ENCODE measurements around the gene ABCC11.

Gene ABCC11

DNA sequence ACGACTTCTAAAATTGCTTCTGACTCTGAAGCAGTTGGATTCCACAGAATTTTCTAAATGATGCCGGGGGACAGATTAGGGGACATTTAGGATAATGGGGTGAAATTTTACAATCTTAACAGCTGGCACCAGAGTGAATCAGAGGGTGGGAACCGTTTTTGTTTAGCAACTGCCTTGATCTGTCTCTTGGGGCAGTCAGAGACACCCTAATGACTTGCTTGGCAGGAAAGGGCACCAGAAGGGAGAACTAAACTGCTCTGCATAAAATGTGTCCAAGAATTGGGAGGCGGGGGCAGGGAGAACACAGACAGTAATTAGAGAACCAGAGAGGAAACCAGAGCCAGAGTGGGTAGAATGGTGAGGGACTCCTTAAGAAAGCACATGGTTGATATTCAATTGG lies 85.4 kb downstream of the ABCC11 start:
- Histone ChIP-seq H3K36me3 (ENCODE audit: insufficient read depth, low read length) (no peaks in the 10 kb centered on the region), H3K4me2 (ENCODE audit: insufficient read depth, low read length) (no peak overlapping the region), H3K27ac (ENCODE audit: low read length) (no peak overlapping the region), H3K9me3 (ENCODE audit: insufficient read depth, low read length, severe bottlenecking) (no peaks in the 10 kb centered on the region), H3K4me1 (ENCODE audit: insufficient read depth, low read length) (peaks cover 4% of the 10 kb centered on the region; the same call in 1 of the 2 replicates), H4K20me1 (ENCODE audit: insufficient read depth, low read length) (no peaks in the 10 kb centered on the region), H3K27me3 (ENCODE audit: insufficient read depth, low read length, poor library complexity) (peaks cover 3% of the 10 kb centered on the region), H3K9ac (ENCODE audit: low read depth, low read length) (no peak overlapping the region), H3K4me3 (ENCODE audit: low read depth in 1 of 2, low read length in 2 of 2) (no peak overlapping the region), H3K79me2 (ENCODE audit: insufficient read depth, low read length) (no peaks in the 10 kb centered on the region), H2AFZ (ENCODE audit: low read depth, low read length) (no peak overlapping the region)
- DNase-seq (no peak), ATAC-seq (ENCODE audit: insufficient read depth, low read depth) (no peak)
- TF ChIP-seq EZH2 (IDR thresholded peaks at IDR 0.05; ENCODE audit: borderline replicate concordance, low read depth, low read length, severe bottlenecking) = no peak
- TF ChIP-seq, protein P1, sequence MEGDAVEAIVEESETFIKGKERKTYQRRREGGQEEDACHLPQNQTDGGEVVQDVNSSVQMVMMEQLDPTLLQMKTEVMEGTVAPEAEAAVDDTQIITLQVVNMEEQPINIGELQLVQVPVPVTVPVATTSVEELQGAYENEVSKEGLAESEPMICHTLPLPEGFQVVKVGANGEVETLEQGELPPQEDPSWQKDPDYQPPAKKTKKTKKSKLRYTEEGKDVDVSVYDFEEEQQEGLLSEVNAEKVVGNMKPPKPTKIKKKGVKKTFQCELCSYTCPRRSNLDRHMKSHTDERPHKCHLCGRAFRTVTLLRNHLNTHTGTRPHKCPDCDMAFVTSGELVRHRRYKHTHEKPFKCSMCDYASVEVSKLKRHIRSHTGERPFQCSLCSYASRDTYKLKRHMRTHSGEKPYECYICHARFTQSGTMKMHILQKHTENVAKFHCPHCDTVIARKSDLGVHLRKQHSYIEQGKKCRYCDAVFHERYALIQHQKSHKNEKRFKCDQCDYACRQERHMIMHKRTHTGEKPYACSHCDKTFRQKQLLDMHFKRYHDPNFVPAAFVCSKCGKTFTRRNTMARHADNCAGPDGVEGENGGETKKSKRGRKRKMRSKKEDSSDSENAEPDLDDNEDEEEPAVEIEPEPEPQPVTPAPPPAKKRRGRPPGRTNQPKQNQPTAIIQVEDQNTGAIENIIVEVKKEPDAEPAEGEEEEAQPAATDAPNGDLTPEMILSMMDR (IDR thresholded peaks at IDR 0.05; ENCODE audit: borderline replicate concordance, extremely low read depth, low read length, poor library complexity, severe bottlenecking) = no peak

DNA sequence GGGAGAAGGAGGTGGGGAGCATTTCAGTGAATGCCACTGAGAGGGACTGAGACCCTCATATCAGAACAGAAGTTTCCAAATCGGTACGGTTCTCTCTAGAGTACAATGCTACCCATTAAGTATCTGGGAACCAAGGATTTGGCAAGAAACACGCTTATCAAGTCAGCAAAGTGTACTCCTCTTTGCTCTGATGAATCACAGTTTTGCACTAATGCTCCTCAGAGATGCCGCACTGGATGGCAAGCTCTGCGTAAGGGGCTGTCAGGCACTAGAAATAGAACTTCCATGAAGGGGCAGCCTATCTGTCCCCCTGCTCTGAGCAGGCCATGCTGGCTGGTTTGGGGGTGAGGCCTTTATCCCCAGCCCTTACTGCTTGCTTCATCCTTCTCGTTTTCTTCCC lies 86.8 kb downstream of the ABCC11 start:
- no peak overlapping the region for H3K9ac ChIP-seq (ENCODE audit: low read depth, low read length)

DNA sequence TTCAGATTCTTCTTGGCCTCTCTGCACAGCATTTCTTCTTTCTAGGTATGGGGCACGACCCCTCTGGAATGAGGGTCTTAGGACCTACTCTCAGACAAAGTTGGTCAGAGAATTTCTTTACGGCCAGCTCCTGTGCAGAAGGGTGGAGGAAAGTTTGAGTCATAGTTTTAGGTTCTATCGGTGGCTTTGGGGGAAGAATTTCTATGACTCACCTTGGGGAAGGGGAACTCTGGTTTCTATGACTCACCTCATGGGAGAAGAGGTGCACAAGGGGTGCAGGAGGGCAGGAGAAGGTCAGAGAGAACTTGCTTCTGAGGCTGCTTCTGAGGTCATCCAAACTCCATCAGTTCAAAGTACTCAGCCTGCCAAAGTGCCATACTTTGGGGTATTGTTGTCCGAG lies 89.0 kb downstream of the ABCC11 start:
- Histone ChIP-seq H3K4me3 (ENCODE audit: low read depth in 1 of 2, low read length in 2 of 2) (no peak overlapping the region), H3K9ac (ENCODE audit: low read depth, low read length) (no peak overlapping the region), H3K4me2 (ENCODE audit: insufficient read depth, low read length) (no peak overlapping the region), H3K4me1 (ENCODE audit: insufficient read depth, low read length) (peaks cover 3% of the 10 kb centered on the region), H3K27ac (ENCODE audit: low read length) (no peak overlapping the region), H3K9me3 (ENCODE audit: insufficient read depth, low read length, severe bottlenecking) (no peaks in the 10 kb centered on the region), H2AFZ (ENCODE audit: low read depth, low read length) (no peak overlapping the region), H3K36me3 (ENCODE audit: insufficient read depth, low read length) (no peaks in the 10 kb centered on the region), H4K20me1 (ENCODE audit: insufficient read depth, low read length) (no peaks in the 10 kb centered on the region), H3K27me3 (ENCODE audit: insufficient read depth, low read length, poor library complexity) (peaks cover 8% of the 10 kb centered on the region), H3K79me2 (ENCODE audit: insufficient read depth, low read length) (no peaks in the 10 kb centered on the region)
- DNase-seq (no peak), ATAC-seq (ENCODE audit: insufficient read depth, low read depth) (no peak)
- TF ChIP-seq, protein P1 (IDR thresholded peaks at IDR 0.05; ENCODE audit: borderline replicate concordance, extremely low read depth, low read length, poor library complexity, severe bottlenecking) = no peak
- TF ChIP-seq EZH2 (IDR thresholded peaks at IDR 0.05; ENCODE audit: borderline replicate concordance, low read depth, low read length, severe bottlenecking) = no peak

More for the DNA sequence above, 86.8 kb downstream of the ABCC11 start:
- H3K27ac ChIP-seq (ENCODE audit: low read length) = no peak overlapping the region
- H2AFZ ChIP-seq (ENCODE audit: low read depth, low read length) = no peak overlapping the region
- H3K79me2 ChIP-seq (ENCODE audit: insufficient read depth, low read length) = no peaks in the 10 kb centered on the region
- no peak overlapping the region for H3K4me2 ChIP-seq (ENCODE audit: insufficient read depth, low read length)
- peaks cover 8% of the 10 kb centered on the region for H3K27me3 ChIP-seq (ENCODE audit: insufficient read depth, low read length, poor library complexity)
- no peaks in the 10 kb centered on the region for H3K36me3 ChIP-seq (ENCODE audit: insufficient read depth, low read length)
- TF ChIP-seq, protein P1 (IDR thresholded peaks at IDR 0.05; ENCODE audit: borderline replicate concordance, extremely low read depth, low read length, poor library complexity, severe bottlenecking) = no peak
- TF ChIP-seq EZH2 (IDR thresholded peaks at IDR 0.05; ENCODE audit: borderline replicate concordance, low read depth, low read length, severe bottlenecking) = no peak
- H3K4me3 ChIP-seq (ENCODE audit: low read depth in 1 of 2, low read length in 2 of 2) = no peak overlapping the region
- H3K4me1 ChIP-seq (ENCODE audit: insufficient read depth, low read length) = peaks cover 8% of the 10 kb centered on the region
- no peak for ATAC-seq (ENCODE audit: insufficient read depth, low read depth)
- no peaks in the 10 kb centered on the region for H3K9me3 ChIP-seq (ENCODE audit: insufficient read depth, low read length, severe bottlenecking)
- no peaks in the 10 kb centered on the region for H4K20me1 ChIP-seq (ENCODE audit: insufficient read depth, low read length)
- no peak for DNase-seq

DNA sequence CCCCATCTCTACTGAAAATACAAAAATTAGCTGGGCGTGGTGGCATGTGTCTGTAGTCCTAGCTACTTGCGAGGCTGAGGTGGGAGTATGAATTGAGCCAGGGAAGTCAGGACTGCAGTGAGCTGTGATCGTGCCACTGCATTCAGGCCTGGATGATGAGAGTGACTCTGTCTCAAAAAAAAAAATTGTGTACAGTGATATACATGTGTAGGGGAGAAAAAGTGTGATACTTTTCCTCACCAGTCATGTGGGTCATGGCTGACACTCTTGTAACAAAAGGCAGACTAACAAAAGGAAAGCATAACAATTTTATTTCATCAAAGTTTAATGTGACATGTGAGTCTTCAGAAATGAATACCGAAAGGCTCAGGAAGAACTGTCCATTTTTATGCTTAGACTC lies 89.5 kb downstream of the ABCC11 start:
- Histone ChIP-seq H3K4me1 (ENCODE audit: insufficient read depth, low read length) (peaks cover 3% of the 10 kb centered on the region), H3K9me3 (ENCODE audit: insufficient read depth, low read length, severe bottlenecking) (no peaks in the 10 kb centered on the region), H3K79me2 (ENCODE audit: insufficient read depth, low read length) (no peaks in the 10 kb centered on the region), H3K4me3 (ENCODE audit: low read depth in 1 of 2, low read length in 2 of 2) (no peak overlapping the region), H3K27me3 (ENCODE audit: insufficient read depth, low read length, poor library complexity) (peaks cover 8% of the 10 kb centered on the region), H3K27ac (ENCODE audit: low read length) (no peak overlapping the region), H3K9ac (ENCODE audit: low read depth, low read length) (no peak overlapping the region), H4K20me1 (ENCODE audit: insufficient read depth, low read length) (no peaks in the 10 kb centered on the region), H3K4me2 (ENCODE audit: insufficient read depth, low read length) (no peak overlapping the region), H2AFZ (ENCODE audit: low read depth, low read length) (no peak overlapping the region), H3K36me3 (ENCODE audit: insufficient read depth, low read length) (no peaks in the 10 kb centered on the region)
- no peak for DNase-seq
- no peak for TF ChIP-seq EZH2 (IDR thresholded peaks at IDR 0.05; ENCODE audit: borderline replicate concordance, low read depth, low read length, severe bottlenecking)
- TF ChIP-seq, protein P1 (IDR thresholded peaks at IDR 0.05; ENCODE audit: borderline replicate concordance, extremely low read depth, low read length, poor library complexity, severe bottlenecking) = no peak
- no peak for ATAC-seq (ENCODE audit: insufficient read depth, low read depth)
